B cell (primary cell): Measurements from ENCODE around the gene DUSP9. TPM values are rescaled to one million over a fixed set of nuclear protein-coding genes. Genes with fewer than 3 reads are reported as not detected.

Experiments used
- ATAC-seq: fragments of 200-7000 bp; cut with Tn5 transposase; one replicate; pipeline ENCODE4 v1.10.0; 2021; ENCODE audit warnings: low read depth, mild to moderate bottlenecking, moderate number of reproducible peaks, moderate library complexity
- CTCF ChIA-PET: fragments of 350-600 bp; sonication (Branson Sonifier 250); formaldehyde crosslinking; loops from one replicate; lab custom pipeline; 2021; ENCODE audit warnings: antibody characterized with exemption, inconsistent platforms; lab: Charles Lee
- POLR2A ChIA-PET: fragments of 350-600 bp; sonication (Branson Sonifier 250); formaldehyde crosslinking; loops from one replicate; lab custom pipeline; 2021; ENCODE audit warnings: antibody characterized with exemption; lab: Charles Lee
- DNase-seq: peaks from one replicate; pipeline ENCODE4 v3.0.0; 2013
- H2AFZ ChIP-seq: 2 replicates; pipeline ENCODE4 v1.6.1; 2012; ENCODE audit warnings: mild to moderate bottlenecking, low read depth, low read length; ENCODE audit not compliant: insufficient read depth, poor library complexity, severe bottlenecking
- H3K27ac ChIP-seq, 2 donors: 1 replicate in 1 of 2; 2 replicates in 1 of 2; pipeline ENCODE4 v1.5.1; 2012 to 2013; ENCODE audit warnings: low read length in 2 of 2, mild to moderate bottlenecking in 2 of 2, moderate library complexity in 1 of 2
- H3K27me3 ChIP-seq, 4 experiments: fragments of 200-600 bp in 1 of 4; sonication (generic) in 1 of 4; replicated peaks in 1 of 4; 1 replicate in 2 of 4; 2 replicates in 2 of 4; pipeline versions ENCODE4 v1.6.1 to v1.7.0; 2013 to 2016; ENCODE audit warnings: low read length in 3 of 4, mild to moderate bottlenecking in 2 of 4, mixed read lengths in 1 of 4, moderate library complexity in 1 of 4; ENCODE audit not compliant: insufficient read depth in 4 of 4, control insufficient read depth in 3 of 4; ENCODE audit errors: control extremely low read depth in 1 of 4
- H3K36me3 ChIP-seq, 2 experiments: replicated peaks in 1 of 2; 1 replicate in 1 of 2; 2 replicates in 1 of 2; pipeline versions ENCODE4 v1.6.1 to v1.7.1; 2013; ENCODE audit warnings: low read length in 1 of 2; ENCODE audit not compliant: insufficient read depth in 2 of 2, control insufficient read depth in 1 of 2; ENCODE audit errors: control extremely low read depth in 1 of 2, extremely low read depth in 1 of 2
- H3K4me1 ChIP-seq, 2 donors: fragments of 200-600 bp in 1 of 2; sonication (generic) in 1 of 2; 1 replicate in 1 of 2; 2 replicates in 1 of 2; pipeline versions ENCODE4 v1.5.1 to v1.6.1; 2013 to 2017; ENCODE audit warnings: low read length in 2 of 2; ENCODE audit not compliant: control insufficient read depth in 2 of 2, insufficient read depth in 2 of 2
- H3K4me2 ChIP-seq: replicated peaks from 2 replicates; pipeline ENCODE3; 2012; ENCODE audit warnings: mild to moderate bottlenecking, low read depth, low read length; ENCODE audit not compliant: poor library complexity, severe bottlenecking
- H3K4me3 ChIP-seq, 5 experiments: fragments of 200-600 bp in 1 of 5; sonication (generic) in 1 of 5; 1 replicate in 3 of 5; 2 replicates in 2 of 5; pipeline versions ENCODE4 v1.5.1 to v1.7.0; 2011 to 2016; ENCODE audit warnings: low read length in 4 of 5, mild to moderate bottlenecking in 4 of 5, low read depth in 2 of 5, control low read depth in 1 of 5, moderate library complexity in 1 of 5; ENCODE audit not compliant: insufficient read depth in 1 of 5; ENCODE audit errors: control extremely low read depth in 1 of 5, extremely low read depth in 1 of 5
- H3K79me2 ChIP-seq: fragments of 200-600 bp; sonication (generic); one replicate; pipeline ENCODE4 v1.6.0; 2016; ENCODE audit warnings: low read length; ENCODE audit not compliant: control insufficient read depth, insufficient read depth
- H3K9ac ChIP-seq: fragments of 200-600 bp; sonication (generic); 2 replicates; pipeline ENCODE4 v1.6.1; 2017; ENCODE audit warnings: mild to moderate bottlenecking, low read length, moderate library complexity
- H3K9me3 ChIP-seq, 3 donors: one replicate each; pipeline versions ENCODE4 v1.6.1 to v1.7.1; 2013; ENCODE audit warnings: low read length in 2 of 3; ENCODE audit not compliant: control insufficient read depth in 2 of 3, insufficient read depth in 1 of 3; ENCODE audit errors: control extremely low read depth in 1 of 3
- H4K20me1 ChIP-seq: 2 replicates; pipeline ENCODE4 v1.6.0; 2012; ENCODE audit warnings: mild to moderate bottlenecking, low read length; ENCODE audit not compliant: insufficient read depth, control insufficient read depth, poor library complexity, severe bottlenecking
- H3K27ac Mint-ChIP-seq: one replicate; pipeline ENCODE4 v1.8.0; 2021; ENCODE audit warnings: mixed read lengths
- H3K27me3 Mint-ChIP-seq: one replicate; pipeline ENCODE4 v1.8.0; 2021; ENCODE audit warnings: mixed read lengths
- H3K4me1 Mint-ChIP-seq: one replicate; pipeline ENCODE4 v1.8.0; 2021; ENCODE audit warnings: mixed read lengths
- H3K4me3 Mint-ChIP-seq: one replicate; pipeline ENCODE4 v1.8.0; 2021; ENCODE audit warnings: mixed read lengths
- H3K9me3 Mint-ChIP-seq: one replicate; pipeline ENCODE4 v1.8.0; 2022; ENCODE audit warnings: mixed read lengths; ENCODE audit not compliant: insufficient read depth
- CTCF ChIP-seq: fragments of 200-600 bp; IDR thresholded peaks from one replicate; pipeline ENCODE4 v1.8.0; 2022; ENCODE audit warnings: antibody characterized with exemption, mild to moderate bottlenecking
- EZH2 ChIP-seq: IDR thresholded peaks from 2 replicates; pipeline ENCODE4 v1.6.1; 2012; ENCODE audit warnings: borderline replicate concordance, low read depth, mild to moderate bottlenecking, moderate library complexity, low read length; ENCODE audit not compliant: insufficient read depth, poor library complexity, severe bottlenecking
- WGBS: methylation state at CpG from one replicate; pipeline ENCODE4 v1.1.5; 2013; ENCODE audit warnings: missing lambda C conversion rate; ENCODE audit not compliant: insufficient coverage; 5-methylcytosine and 5-hydroxymethylcytosine counted together
- intact Hi-C: fragments of 100-400 bp; cut with micrococcal nuclease; formaldehyde crosslinking; loops from one replicate; pipeline ENCODE4 v1.10.0; 2022
- polyA plus RNA-seq: library from polyadenylated mRNA; depleted of rRNA; stranded (reverse); fragments of >200 nt; gene quantifications from 2 replicates; pipeline ENCODE4 v1.2.3, GENCODE V29; 2012
- total RNA-seq, 2 donors: library from RNA; stranded (reverse); fragments of 120-200 nt in 1 of 2; gene quantifications; 1 replicate in 1 of 2; 2 replicates in 1 of 2; pipeline versions ENCODE4 v1.2.3 to v1.2.4, GENCODE V29; 2013 to 2022

DUSP9 gene
- total and polyA plus RNA-seq, 2 donors (not counting 1 experiment from before 2014, with no cell fraction given): not detected

- TF ChIP-seq CTCF (no peak), EZH2 (no peak)
Measured at GRCh38 chrX:153667281-153667955, 20.4 kb downstream of the DUSP9 start.

DNA sequence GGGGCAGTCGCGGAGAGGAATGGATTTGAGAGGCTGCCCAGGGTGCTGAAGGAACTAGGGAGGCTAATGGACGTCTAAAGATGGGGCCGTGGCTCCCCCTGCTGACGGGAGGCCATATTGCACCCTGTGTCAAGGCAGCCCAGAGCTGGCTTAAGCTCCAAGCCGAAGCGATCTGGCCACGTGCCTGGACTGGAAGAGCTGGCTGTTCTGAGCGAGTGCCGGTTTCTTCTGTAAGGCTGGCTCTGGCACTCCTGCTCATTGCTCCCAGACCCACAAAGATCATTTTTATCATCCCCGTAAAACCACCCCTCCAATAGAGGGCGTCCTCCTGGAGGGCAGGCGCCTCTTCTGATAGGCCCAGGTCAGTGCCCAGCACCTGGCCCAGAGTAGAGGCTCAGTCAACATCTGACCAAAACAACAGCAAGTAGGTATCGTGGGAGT, 21.0 kb downstream of the DUSP9 start:
- POLR2A ChIA-PET: interaction anchor here (0.8 kb wide), 1 partner anchor 709 kb away, joined by 3 read pairs; no protein-coding TSS in a partner anchor
- peak overlapping the region; percentile 70 for H3K4me3 Mint-ChIP-seq
- H3K27me3 Mint-ChIP-seq: peaks cover 22% of the 10 kb centered on the region
- Histone ChIP-seq H3K9me3 (no peaks in the 10 kb centered on the region), H4K20me1 (no peaks in the 10 kb centered on the region), H3K27ac (no peak overlapping the region), H3K4me2 (peak overlapping the region; percentile 48), H3K36me3 (no peaks in the 10 kb centered on the region), H2AFZ (peak overlapping the region; percentile 50), H3K4me1 (peaks cover 0 to 6% of the 10 kb centered on the region in 2 donors), H3K9ac (no peak overlapping the region), H3K27me3 (peaks cover 0 to 11% (median 0%) of the 10 kb centered on the region in 4 experiments), H3K4me3 (no peak overlapping the region), H3K79me2 (no peaks in the 10 kb centered on the region)
- no peaks in the 10 kb centered on the region for H3K9me3 Mint-ChIP-seq
- H3K4me1 Mint-ChIP-seq: peaks cover 8% of the 10 kb centered on the region
- peak; percentile 79 for DNase-seq
- peak; percentile 92 for ATAC-seq
- CTCF ChIA-PET: interaction anchor here (0.9 to 9.2 kb wide), 17 partner anchors 11 to 726 kb away, joined by 3 to 97 read pairs (median 6); no protein-coding TSS in a partner anchor
- TF ChIP-seq CTCF: peak; percentile 71
- TF ChIP-seq EZH2: no peak
- 10% methylated on average over 11 of the region's 14 CpGs for WGBS
- intact Hi-C loops: loop anchor here (1.0 to 2.0 kb wide), 4 partner anchors 113 to 727 kb away; no protein-coding TSS in a partner anchor
- H3K27ac Mint-ChIP-seq: no peak overlapping the region

More at GRCh38 chrX:153667281-153667955, 20.4 kb downstream of the DUSP9 start:
- no peak overlapping the region for H3K4me3 ChIP-seq
- H3K79me2 ChIP-seq: no peaks in the 10 kb centered on the region
- Mint-ChIP-seq H3K27ac (no peak overlapping the region), H3K9me3 (no peaks in the 10 kb centered on the region), H3K27me3 (peaks cover 18% of the 10 kb centered on the region), H3K4me1 (peaks cover 9% of the 10 kb centered on the region), H3K4me3 (peak overlapping the region; percentile 70)
- H3K36me3 ChIP-seq: no peaks in the 10 kb centered on the region
- no peak overlapping the region for H3K9ac ChIP-seq
- ATAC-seq (no peak), DNase-seq (no peak)
- H3K4me1 ChIP-seq: peaks cover under 1 to 7% of the 10 kb centered on the region in 2 donors
- H3K27me3 ChIP-seq: peaks cover 0 to 6% (median under 1%) of the 10 kb centered on the region in 4 experiments
- POLR2A ChIA-PET: interaction anchor here (0.8 kb wide), 1 partner anchor 709 kb away, joined by 3 read pairs; no protein-coding TSS in a partner anchor
- H3K4me2 ChIP-seq: peak overlapping the region; percentile 48
- H3K27ac ChIP-seq: no peak overlapping the region
- H4K20me1 ChIP-seq: no peaks in the 10 kb centered on the region
- WGBS: 85% methylated on average over 5 of the region's 11 CpGs
- peak overlapping the region; percentile 50 for H2AFZ ChIP-seq
- H3K9me3 ChIP-seq: no peaks in the 10 kb centered on the region
- intact Hi-C loops: no loop called here
- CTCF ChIA-PET: interaction anchor here (0.6 to 9.2 kb wide), 16 partner anchors 11 to 726 kb away, joined by 3 to 97 read pairs (median 6); no protein-coding TSS in a partner anchor
